ENCODE results near the gene GEN1. TPM values are rescaled to one million over a fixed set of nuclear protein-coding genes. Genes with fewer than 3 reads are reported as not detected.
A peak's percentile ranks its signal among the peaks of the same experiment; 100 is the strongest.

Gene GEN1
- total and polyA plus RNA-seq, 2 of the 13 experiments (the other 11 are each of a cell fraction or from before 2014, with no cell fraction given), result 9.9 to 27.1 TPM

- WGBS (ENCODE audit: low lambda C conversion rate), result 0% methylated on average over 5 of the region's 5 CpGs
- in situ Hi-C loops (cut with HindIII; ENCODE audit: extremely low pct_ligation_motif_present, low pct_unique_long_range_greater_than_20kb), result no loop called here
- H3K27me3 ChIP-seq (ENCODE audit: control insufficient read depth in 1 of 2, insufficient read depth in 2 of 2, low read length in 2 of 2), result peaks cover 0 to 10% of the 10 kb centered on the region in 2 experiments; a peak in 2 of 5 replicates
- no peaks in the 10 kb centered on the region for H3K36me3 ChIP-seq (replicated peaks in 1 of 2; ENCODE audit: control insufficient read depth in 1 of 2, insufficient read depth in 2 of 2, low read length in 2 of 2)
- peaks cover 24% of the 10 kb centered on the region for H3K4me1 ChIP-seq (ENCODE audit: insufficient read depth, low read length)
- BruUV-seq (replicated peaks), result no TSS peak
- no peak overlapping the region for H3K4me3 ChIP-seq (replicated peaks in 1 of 3; ENCODE audit: insufficient read depth in 1 of 3, low read depth in 2 of 3, low read length in 3 of 3)
- H3K9me3 ChIP-seq (ENCODE audit: low read length), result no peaks in the 10 kb centered on the region
- H4K20me1 ChIP-seq (ENCODE audit: insufficient read depth, low read length), result no peaks in the 10 kb centered on the region
- H3K27ac ChIP-seq (ENCODE audit: extremely low read length, insufficient read depth, low read length), result no peak overlapping the region
- H3K79me2 ChIP-seq (ENCODE audit: insufficient read depth, low read length), result no peaks in the 10 kb centered on the region
- H3K9ac ChIP-seq (ENCODE audit: insufficient read depth, low read depth, low read length), result no peak overlapping the region
- ATAC-seq, result peak; percentile 88
- intact Hi-C loops (cut with micrococcal nuclease; ENCODE audit: unreplicated experiment), result no loop called here
- FAIRE-seq, result peak; percentile 86
- POLR2A ChIA-PET, result no interaction called here
- DNase-seq (ENCODE audit: low spot score), result peak; percentile 76
- peak overlapping the region; percentile 46 for H3K4me2 ChIP-seq (ENCODE audit: low read depth, low read length)
- CTCF ChIA-PET (ENCODE audit: low intra/inter-chr PET ratio, low total read pairs), result no interaction called here
- no peak overlapping the region for H2AFZ ChIP-seq (ENCODE audit: low read length)
- TF ChIP-seq SAP130 (CRISPR knock-in tag; IDR thresholded peaks at IDR 0.05; ENCODE audit: low read depth), result peak; percentile 35; the same call in 1 of the 2 replicates
- peak; percentile 25; the same call in 1 of the 2 replicates for TF ChIP-seq PITX1 (CRISPR knock-in tag; IDR thresholded peaks at IDR 0.05)
- no peak for TF ChIP-seq AKAP8 (CRISPR knock-in tag; IDR thresholded peaks at IDR 0.05)
- TF ChIP-seq NFAT5 (CRISPR knock-in tag; IDR thresholded peaks at IDR 0.05), result no peak
- no peak for TF ChIP-seq ZNF260 (CRISPR knock-in tag; IDR thresholded peaks at IDR 0.05; ENCODE audit: borderline replicate concordance, low read depth)
- TF ChIP-seq ZC3H13 (CRISPR knock-in tag; IDR thresholded peaks at IDR 0.05), result no peak
- no peak for TF ChIP-seq RBFOX2 (IDR thresholded peaks at IDR 0.05; ENCODE audit: low read depth, low read length)
- TF ChIP-seq ZNF382 (CRISPR knock-in tag; IDR thresholded peaks at IDR 0.05; ENCODE audit: borderline replicate concordance), result no peak
- TF ChIP-seq CBX2 (IDR thresholded peaks at IDR 0.05; ENCODE audit: low read depth, low read length), result no peak
- TF ChIP-seq CBX2 (CRISPR knock-in tag; IDR thresholded peaks at IDR 0.05; ENCODE audit: low read depth), result no peak
- no peak for TF ChIP-seq PHF5A (CRISPR knock-in tag; IDR thresholded peaks at IDR 0.05; ENCODE audit: low read depth, unreplicated experiment)
- no peak for TF ChIP-seq HES4 (CRISPR knock-in tag; IDR thresholded peaks at IDR 0.05; ENCODE audit: borderline replicate concordance)
- no peak for TF ChIP-seq ARID3A (IDR thresholded peaks at IDR 0.05; ENCODE audit: low read depth, low read length)
- no peak for TF ChIP-seq ZNF792 (CRISPR knock-in tag; IDR thresholded peaks at IDR 0.05)
- no peak for TF ChIP-seq ZNF678 (CRISPR knock-in tag; IDR thresholded peaks at IDR 0.05)
- TF ChIP-seq HMGA1 (CRISPR knock-in tag; conservative IDR thresholded peaks at IDR 0.05), result no peak
- TF ChIP-seq TEAD3 (CRISPR knock-in tag; optimal IDR thresholded peaks at IDR 0.05; ENCODE audit: borderline replicate concordance), result no peak
- TF ChIP-seq ZBTB39 (CRISPR knock-in tag; IDR thresholded peaks at IDR 0.05), result no peak
These were observed 46.3 kb downstream of the GEN1 start for GRCh38 chr2:17800219-17800618.

Measured in HepG2 (cell line).